A673 (cell line): ENCODE results near the gene CHD2. TPM values are rescaled to one million over a fixed set of nuclear protein-coding genes. Genes with fewer than 3 reads are reported as not detected.

Experiments
- BruUV-seq: library from RNA; stranded (reverse); fragments of 400-500 nt; replicated peaks from 2 replicates; lab custom pipeline; 2021; lab: Mats Ljungman, UMichigan
- CTCF ChIA-PET: fragments of 300-600 bp; sonication (Branson Sonifier 250); formaldehyde crosslinking; loops from one replicate; lab custom pipeline; 2022; ENCODE audit warnings: antibody characterized with exemption; lab: Charles Lee
- POLR2A ChIA-PET: fragments of 300-600 bp; sonication (Branson Sonifier 250); formaldehyde crosslinking; loops from one replicate; lab custom pipeline; 2022; ENCODE audit warnings: antibody characterized with exemption; ENCODE audit not compliant: low non-redundant PET; lab: Charles Lee
- DNase-seq: peaks from one replicate; pipeline ENCODE4 v3.0.0-alpha.2; 2015; ENCODE audit warnings: low spot score
- H3K27ac ChIP-seq: fragments of 200-600 bp; sonication (generic); 2 replicates; pipeline ENCODE4 v1.5.1; 2016; ENCODE audit warnings: mixed run types, low read depth, mild to moderate bottlenecking, mixed read lengths, antibody characterized with exemption, low read length; ENCODE audit not compliant: poor library complexity, severe bottlenecking
- H3K27me3 ChIP-seq: fragments of 200-600 bp; sonication (generic); replicated peaks from 2 replicates; pipeline ENCODE4 v1.6.1; 2017; ENCODE audit warnings: mixed run types, low read depth, mild to moderate bottlenecking, mixed read lengths, antibody characterized with exemption, low read length; ENCODE audit not compliant: insufficient read depth, poor library complexity
- H3K36me3 ChIP-seq: fragments of 200-600 bp; sonication (generic); 2 replicates; pipeline ENCODE4 v1.6.1; 2016; ENCODE audit warnings: mixed run types, mild to moderate bottlenecking, mixed read lengths, antibody characterized with exemption, low read length; ENCODE audit not compliant: insufficient read depth, poor library complexity, severe bottlenecking
- H3K4me1 ChIP-seq: fragments of 200-600 bp; sonication (generic); 2 replicates; pipeline ENCODE4 v1.6.1; 2017; ENCODE audit warnings: mixed run types, mild to moderate bottlenecking, mixed read lengths, antibody characterized with exemption, low read length; ENCODE audit not compliant: insufficient read depth, poor library complexity, severe bottlenecking
- H3K4me3 ChIP-seq: fragments of 200-600 bp; sonication (generic); 2 replicates; pipeline ENCODE4 v1.5.1; 2016; ENCODE audit warnings: low read depth, mixed run types, mild to moderate bottlenecking, mixed read lengths, low read length; ENCODE audit not compliant: poor library complexity, severe bottlenecking
- H3K9me3 ChIP-seq: fragments of 200-600 bp; sonication (generic); 2 replicates; pipeline ENCODE4 v1.6.1; 2016; ENCODE audit warnings: mixed run types, low read depth, mild to moderate bottlenecking, mixed read lengths, antibody characterized with exemption, low read length; ENCODE audit not compliant: poor library complexity, severe bottlenecking
- CTCF ChIP-seq: fragments of 300-800, 200-600 bp; sonication (generic); conservative IDR thresholded peaks from 2 replicates; pipeline ENCODE4 v1.5.1; 2017; ENCODE audit warnings: low read depth, mild to moderate bottlenecking, antibody characterized with exemption, low read length, moderate library complexity, mixed read lengths
- EZH2 ChIP-seq: fragments of 200-600 bp; sonication (generic); IDR thresholded peaks from 2 replicates; pipeline ENCODE4 v1.6.1; 2017; ENCODE audit warnings: borderline replicate concordance, low read depth, mild to moderate bottlenecking, mixed read lengths, antibody characterized with exemption, low read length; ENCODE audit not compliant: poor library complexity, severe bottlenecking
- intact Hi-C: fragments of 100-400 bp; cut with micrococcal nuclease; formaldehyde crosslinking; loops from one replicate; pipeline ENCODE4 v1.10.0; 2022; ENCODE audit not compliant: unreplicated experiment
- total RNA-seq: library from RNA; stranded (reverse); gene quantifications from 2 replicates; pipeline ENCODE4 v1.2.3, GENCODE V29; 2021

Gene CHD2
- total RNA-seq, 1 experiment from 2014 or later: 75.7 TPM

GRCh38 chr15:93024716-93025624, 124.8 kb downstream of the CHD2 start:
- intact Hi-C loops: loop anchor here (5.0 kb wide), 1 partner anchor 1297 kb away; no protein-coding TSS in a partner anchor
- no peak overlapping the region for H3K27ac ChIP-seq
- H3K9me3 ChIP-seq: no peaks in the 10 kb centered on the region
- H3K4me3 ChIP-seq: no peak overlapping the region
- ChIA-PET POLR2A (no interaction called here), CTCF (no interaction called here)
- TF ChIP-seq EZH2 (no peak), CTCF (no peak)
- DNase-seq: no peak
- BruUV-seq: TSS peak; percentile 18
- peaks cover 33% of the 10 kb centered on the region for H3K4me1 ChIP-seq
- H3K36me3 ChIP-seq: peaks cover 74% of the 10 kb centered on the region
- no peaks in the 10 kb centered on the region for H3K27me3 ChIP-seq

GRCh38 chr15:93025625-93025982, 125.5 kb downstream of the CHD2 start:
- Histone ChIP-seq H3K4me1 (peaks cover 37% of the 10 kb centered on the region), H3K36me3 (peaks cover 68% of the 10 kb centered on the region), H3K4me3 (no peak overlapping the region), H3K27ac (no peak overlapping the region), H3K9me3 (no peaks in the 10 kb centered on the region), H3K27me3 (no peaks in the 10 kb centered on the region)
- ChIA-PET CTCF (no interaction called here), POLR2A (no interaction called here)
- TF ChIP-seq EZH2: no peak
- no peak for TF ChIP-seq CTCF
- DNase-seq: no peak
- no TSS peak for BruUV-seq
- intact Hi-C loops: loop anchor here (5.0 kb wide), 1 partner anchor 1297 kb away; no protein-coding TSS in a partner anchor

- Histone ChIP-seq H3K27ac (peak overlapping the region; percentile 76), H3K4me1 (peaks cover 37% of the 10 kb centered on the region), H3K4me3 (no peak overlapping the region), H3K36me3 (peaks cover 60% of the 10 kb centered on the region), H3K27me3 (no peaks in the 10 kb centered on the region), H3K9me3 (no peaks in the 10 kb centered on the region)
- TF ChIP-seq CTCF: no peak
- TF ChIP-seq EZH2: no peak
- no TSS peak for BruUV-seq
- CTCF ChIA-PET: no interaction called here
- DNase-seq: no peak
- POLR2A ChIA-PET: no interaction called here
- intact Hi-C loops: loop anchor here (5.0 kb wide), 1 partner anchor 1296 kb away; no protein-coding TSS in a partner anchor
These were observed 126.3 kb downstream of the CHD2 start for GRCh38 chr15:93026380-93026817.
